HCT116 (cell line): ENCODE measurements around the gene SYNRG. TPM values are rescaled to one million over a fixed set of nuclear protein-coding genes. Genes with fewer than 3 reads are reported as not detected.

Source experiments
- ATAC-seq: fragments of 200-7000 bp; cut with Tn5 transposase; 2 replicates; pipeline ENCODE4 v1.9.1; 2020; ENCODE audit warnings: mild to moderate bottlenecking, moderate library complexity
- BruUV-seq: library from RNA; stranded (reverse); fragments of 400-500 nt; replicated peaks from 2 replicates; lab custom pipeline; 2021; lab: Mats Ljungman, UMichigan
- CTCF ChIA-PET: fragments of 300-600 bp; sonication (Branson Sonifier 250); formaldehyde crosslinking; loops from one replicate; lab custom pipeline; 2021; ENCODE audit warnings: antibody characterized with exemption; lab: Charles Lee
- POLR2A ChIA-PET: fragments of 300-600, 350-600 bp; sonication (Branson Sonifier 250); formaldehyde crosslinking; loops from one replicate; lab custom pipeline; 2021; ENCODE audit warnings: antibody characterized with exemption; lab: Charles Lee
- RAD21 ChIA-PET, 2 experiments: fragments of 300-600 bp; sonication (Branson Sonifier 250); formaldehyde crosslinking; loops; one replicate each; lab custom pipeline; 2023; ENCODE audit warnings: low total read pairs in 2 of 2; ENCODE audit not compliant: uncharacterized antibody in 2 of 2, unreplicated experiment in 2 of 2, low non-redundant PET in 1 of 2; lab: Charles Lee
- DNase-seq: peaks from one replicate; pipeline ENCODE4 v3.0.0-alpha.2; 2010; ENCODE audit warnings: low read depth, low spot score
- H2AFZ ChIP-seq: fragments of 200-600 bp; shearing (Covaris generic), sonication (generic); 2 replicates; pipeline ENCODE4 v1.6.1; 2017; ENCODE audit warnings: low read depth, mixed run types, mixed read lengths, antibody characterized with exemption, low read length; ENCODE audit not compliant: poor library complexity, severe bottlenecking
- H3K27ac ChIP-seq: 2 replicates; pipeline ENCODE4 v1.5.1; 2012; ENCODE audit warnings: low read depth, low read length
- H3K27me3 ChIP-seq: fragments of 200-600 bp; sonication (generic); 2 replicates; pipeline ENCODE4 v1.6.1; 2016; ENCODE audit warnings: mixed run types, low read length, mixed read lengths; ENCODE audit not compliant: insufficient read depth
- H3K36me3 ChIP-seq, 2 experiments: fragments of 200-500 bp in 1 of 2; fragments of 200-600 bp in 1 of 2; sonication (Bioruptor generic) in 1 of 2; sonication (generic) in 1 of 2; 2 replicates each; pipeline versions ENCODE4 v1.5.1 to v1.6.1; 2014 to 2016; ENCODE audit warnings: low read length in 2 of 2, inconsistent platforms in 1 of 2, mixed read lengths in 1 of 2, mixed run types in 1 of 2; ENCODE audit not compliant: insufficient read depth in 2 of 2, control insufficient read depth in 1 of 2
- H3K4me1 ChIP-seq, 2 experiments: fragments of 200-600 bp in 1 of 2; sonication (generic) in 1 of 2; 2 replicates each; pipeline versions ENCODE4 v1.5.1 to v1.6.1; 2012 to 2017; ENCODE audit warnings: low read length in 2 of 2, inconsistent platforms in 1 of 2, mild to moderate bottlenecking in 1 of 2, mixed read lengths in 1 of 2, mixed run types in 1 of 2, moderate library complexity in 1 of 2; ENCODE audit not compliant: insufficient read depth in 2 of 2, control insufficient read depth in 1 of 2
- H3K4me2 ChIP-seq: fragments of 200-600 bp; sonication (generic); 2 replicates; pipeline ENCODE4 v1.6.1; 2017; ENCODE audit warnings: mixed run types, low read length, mixed read lengths
- H3K4me3 ChIP-seq, 2 experiments: fragments of 200-600 bp in 1 of 2; sonication (generic) in 1 of 2; replicated peaks in 1 of 2; 2 replicates each; pipeline ENCODE4 v1.5.1; 2011 to 2016; ENCODE audit warnings: low read length in 2 of 2, control low read depth in 1 of 2, low read depth in 1 of 2, mild to moderate bottlenecking in 1 of 2, mixed read lengths in 1 of 2, mixed run types in 1 of 2
- H3K79me2 ChIP-seq: fragments of 200-600 bp; sonication (generic); 2 replicates; pipeline ENCODE4 v1.6.1; 2017; ENCODE audit warnings: mild to moderate bottlenecking, mixed run types, low read length, moderate library complexity, mixed read lengths; ENCODE audit not compliant: insufficient read depth
- H3K9ac ChIP-seq: fragments of 200-600 bp; sonication (generic); 2 replicates; pipeline ENCODE4 v1.6.1; 2016; ENCODE audit warnings: low read length, mixed read lengths
- H3K9me2 ChIP-seq: fragments of 200-600 bp; sonication (generic), shearing (Covaris generic); 2 replicates; pipeline ENCODE4 v1.6.1; 2017; ENCODE audit warnings: mixed run types, mild to moderate bottlenecking, moderate library complexity; ENCODE audit not compliant: insufficient read depth
- H3K9me3 ChIP-seq, 2 experiments: fragments of 200-500 bp in 1 of 2; fragments of 200-600 bp in 1 of 2; sonication (Bioruptor generic) in 1 of 2; sonication (generic) in 1 of 2; 2 replicates each; pipeline ENCODE4 v1.6.1; 2014 to 2017; ENCODE audit warnings: low read length in 2 of 2, mixed read lengths in 2 of 2, inconsistent platforms in 1 of 2, low read depth in 1 of 2, mild to moderate bottlenecking in 1 of 2, mixed run types in 1 of 2, moderate library complexity in 1 of 2; ENCODE audit not compliant: control insufficient read depth in 1 of 2, insufficient read depth in 1 of 2
- H4K20me1 ChIP-seq: fragments of 200-600 bp; sonication (generic), shearing (Covaris generic); 2 replicates; pipeline ENCODE4 v1.6.1; 2017; ENCODE audit warnings: mixed run types, mild to moderate bottlenecking, moderate library complexity; ENCODE audit not compliant: insufficient read depth
- CEBPB ChIP-seq: IDR thresholded peaks from 2 replicates; pipeline ENCODE4 v1.6.1; 2012; ENCODE audit warnings: low read depth
- FOSL1 ChIP-seq: IDR thresholded peaks from 2 replicates; pipeline ENCODE4 v1.6.1; 2012; ENCODE audit warnings: low read depth
- POLR2A ChIP-seq: IDR thresholded peaks from 2 replicates; pipeline ENCODE4 v1.7.0; 2011; ENCODE audit warnings: borderline replicate concordance; ENCODE audit not compliant: insufficient read depth, insufficient read length; ENCODE audit errors: extremely low read depth
- RAD21 ChIP-seq: IDR thresholded peaks from 2 replicates; pipeline ENCODE4 v1.6.1; 2012; ENCODE audit warnings: low read depth, mild to moderate bottlenecking
- SIN3A ChIP-seq: IDR thresholded peaks from 2 replicates; pipeline ENCODE4 v1.6.1; 2012; ENCODE audit warnings: low read depth
- SRF ChIP-seq: IDR thresholded peaks from 2 replicates; pipeline ENCODE4 v1.6.1; 2012; ENCODE audit warnings: low read depth
- intact Hi-C: fragments of 100-400 bp; cut with micrococcal nuclease; formaldehyde crosslinking; loops from 2 replicates; pipeline ENCODE4 v1.10.0; 2022
- total RNA-seq: library from RNA; stranded (reverse); gene quantifications from one replicate; pipeline ENCODE4 v1.2.1, GENCODE V29; 2021; ENCODE audit not compliant: unreplicated experiment

The SYNRG gene
- total RNA-seq, 1 experiment from 2014 or later: 23.8 TPM

GRCh38 chr17:37541880-37542660 is 67.1 kb downstream of the SYNRG start:
- Histone ChIP-seq H2AFZ (no peak overlapping the region), H3K27me3 (no peaks in the 10 kb centered on the region), H3K9me2 (no peaks in the 10 kb centered on the region), H3K9ac (no peak overlapping the region), H3K36me3 (peaks cover 5 to 18% of the 10 kb centered on the region in 2 experiments; a peak in 2 of 4 replicates), H3K79me2 (no peaks in the 10 kb centered on the region), H3K4me2 (no peak overlapping the region), H4K20me1 (no peaks in the 10 kb centered on the region), H3K4me1 (no peaks in the 10 kb centered on the region), H3K4me3 (no peak overlapping the region), H3K27ac (no peak overlapping the region), H3K9me3 (no peaks in the 10 kb centered on the region)
- TF ChIP-seq CEBPB (peak; percentile 22; the same call in 1 of the 2 replicates), POLR2A (no peak)
- CTCF ChIA-PET: interaction anchor here (1.2 kb wide), 1 partner anchor 15 kb away, joined by 4 read pairs; no protein-coding TSS in a partner anchor
- no peak for DNase-seq
- RAD21 ChIA-PET: no interaction called here
- POLR2A ChIA-PET: no interaction called here
- no TSS peak for BruUV-seq
- ATAC-seq: no peak
- intact Hi-C loops: no loop called here

GRCh38 chr17:37538981-37539659 is 70.1 kb downstream of the SYNRG start:
- intact Hi-C loops: no loop called here
- ChIA-PET CTCF (no interaction called here), RAD21 (no interaction called here), POLR2A (no interaction called here)
- Histone ChIP-seq H3K4me3 (no peak overlapping the region), H4K20me1 (no peaks in the 10 kb centered on the region), H3K9me2 (no peaks in the 10 kb centered on the region), H3K4me2 (no peak overlapping the region), H3K9ac (no peak overlapping the region), H3K36me3 (peaks cover 12 to 18% of the 10 kb centered on the region in 2 experiments; a peak in 3 of 4 replicates), H3K79me2 (no peaks in the 10 kb centered on the region), H2AFZ (no peak overlapping the region), H3K27me3 (no peaks in the 10 kb centered on the region), H3K27ac (no peak overlapping the region), H3K9me3 (no peaks in the 10 kb centered on the region), H3K4me1 (no peaks in the 10 kb centered on the region)
- ATAC-seq: no peak
- TF ChIP-seq FOSL1 (no peak), SRF (no peak), POLR2A (no peak), SIN3A (no peak), RAD21 (no peak)
- DNase-seq: no peak
- no TSS peak for BruUV-seq
